ENCODE results near the gene CD14. TPM values are rescaled to one million over a fixed set of nuclear protein-coding genes. Genes with fewer than 3 reads are reported as not detected.
"Not testable (repeated sequence)": the region's sequence is repeated elsewhere in the genome, so short reads cannot be mapped to it uniquely, and the experiment has no call there.

CD14 gene
- total RNA-seq, 2 experiments from 2014 or later, result 0.42 to 0.45 TPM

DNA sequence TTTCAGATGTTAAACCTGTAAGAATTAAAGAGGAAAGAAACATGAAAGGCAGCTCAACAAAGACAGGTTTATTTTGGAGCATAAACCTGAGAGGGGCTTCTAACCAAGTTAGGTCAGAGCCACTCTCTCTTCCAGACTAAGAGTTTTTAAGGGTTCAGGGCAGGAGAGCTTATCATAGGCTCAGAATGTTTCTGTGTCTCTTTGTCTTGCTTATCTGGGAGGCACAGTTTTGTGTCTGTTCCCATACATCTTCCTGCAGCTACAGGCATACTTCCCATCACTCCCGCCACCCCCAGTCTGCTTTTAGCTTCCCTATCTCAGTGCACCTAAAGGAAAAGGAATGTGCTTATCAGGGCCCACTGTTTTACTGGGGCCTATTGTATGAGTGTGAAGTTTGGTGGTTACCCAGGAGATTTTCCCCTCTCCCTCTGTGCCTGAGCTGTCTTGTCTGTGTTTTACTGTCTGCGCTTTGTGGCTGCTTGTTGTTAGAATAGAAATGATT is 21.9 kb downstream of the CD14 start:
- Mint-ChIP-seq H3K27ac (no peak overlapping the region), H3K9me3 (ENCODE audit: insufficient read depth) (no peaks in the 10 kb centered on the region), H3K4me3 (no peak overlapping the region), H3K27me3 (ENCODE audit: low read depth) (peaks cover 10% of the 10 kb centered on the region), H3K4me1 (ENCODE audit: low read depth) (peaks cover 11% of the 10 kb centered on the region), H3K36me3 (ENCODE audit: low read depth) (peaks cover 2% of the 10 kb centered on the region)
- ATAC-seq (no peak), DNase-seq (no peak)
- POLR2A ChIA-PET, result no interaction called here
- CTCF ChIA-PET, result no interaction called here

DNA sequence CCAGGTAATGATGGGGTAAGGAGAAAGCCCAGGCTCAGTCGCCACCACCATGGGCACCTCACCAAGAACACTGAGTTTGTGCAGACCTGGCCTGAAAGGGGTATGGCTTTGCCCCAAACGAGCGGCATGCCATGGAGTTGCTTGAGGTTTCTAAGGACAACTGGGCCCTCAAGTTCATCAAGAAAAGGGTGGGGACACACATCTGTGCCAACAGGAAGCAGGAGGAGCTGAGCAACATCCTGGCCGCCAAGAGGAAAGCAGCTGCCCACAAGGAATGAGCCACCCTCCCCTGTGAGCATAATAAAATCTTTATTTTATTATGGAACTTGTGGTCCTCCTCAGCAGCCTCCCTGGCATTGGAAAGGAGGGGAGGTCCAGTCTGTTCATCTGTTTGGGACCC is 23.8 kb downstream of the CD14 start:
- H3K27me3 Mint-ChIP-seq (ENCODE audit: low read depth), result peaks cover 13% of the 10 kb centered on the region
- CTCF ChIA-PET, result interaction anchor here (1.3 kb wide), 1 partner anchor 24 kb away, joined by 3 read pairs; the partner anchor contains the start of gene CD14
- H3K4me1 Mint-ChIP-seq (ENCODE audit: low read depth), result peaks cover 11% of the 10 kb centered on the region
- DNase-seq (no peak), ATAC-seq (no peak)
- POLR2A ChIA-PET, result no interaction called here
- peaks cover 2% of the 10 kb centered on the region for H3K36me3 Mint-ChIP-seq (ENCODE audit: low read depth)
- H3K4me3 Mint-ChIP-seq, result no peak overlapping the region
- H3K27ac Mint-ChIP-seq, result no peak overlapping the region
- no peaks in the 10 kb centered on the region for H3K9me3 Mint-ChIP-seq (ENCODE audit: insufficient read depth)

DNA sequence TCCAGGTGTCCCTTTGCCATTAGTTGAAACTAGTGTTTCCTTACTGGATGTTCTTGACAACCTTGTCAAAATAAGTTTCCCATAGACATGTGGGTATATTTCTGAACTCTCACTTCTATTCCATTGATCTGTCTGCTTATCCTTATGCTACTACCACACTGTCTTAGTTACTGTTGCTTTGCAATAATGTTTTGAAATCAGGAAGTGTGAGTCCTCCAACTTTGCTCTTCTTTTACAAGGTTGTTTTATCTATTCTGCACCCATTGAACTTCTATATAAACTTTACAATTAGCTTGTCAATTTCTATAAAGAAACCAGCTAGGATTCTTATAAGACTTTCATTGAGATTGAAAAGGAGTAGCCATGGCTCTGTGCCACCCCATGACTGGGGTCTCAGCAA is 24.3 kb downstream of the CD14 start:
- H3K27me3 Mint-ChIP-seq (ENCODE audit: low read depth), result peaks cover 13% of the 10 kb centered on the region
- H3K4me1 Mint-ChIP-seq (ENCODE audit: low read depth), result peaks cover 11% of the 10 kb centered on the region
- H3K4me3 Mint-ChIP-seq, result no peak overlapping the region
- peaks cover 2% of the 10 kb centered on the region for H3K36me3 Mint-ChIP-seq (ENCODE audit: low read depth)
- no peaks in the 10 kb centered on the region for H3K9me3 Mint-ChIP-seq (ENCODE audit: insufficient read depth)
- ChIA-PET POLR2A (no interaction called here), CTCF (interaction anchor here (1.3 kb wide), 1 partner anchor 24 kb away, joined by 3 read pairs; the partner anchor contains the start of gene CD14)
- DNase-seq (no peak), ATAC-seq (no peak)
- no peak overlapping the region for H3K27ac Mint-ChIP-seq

DNA sequence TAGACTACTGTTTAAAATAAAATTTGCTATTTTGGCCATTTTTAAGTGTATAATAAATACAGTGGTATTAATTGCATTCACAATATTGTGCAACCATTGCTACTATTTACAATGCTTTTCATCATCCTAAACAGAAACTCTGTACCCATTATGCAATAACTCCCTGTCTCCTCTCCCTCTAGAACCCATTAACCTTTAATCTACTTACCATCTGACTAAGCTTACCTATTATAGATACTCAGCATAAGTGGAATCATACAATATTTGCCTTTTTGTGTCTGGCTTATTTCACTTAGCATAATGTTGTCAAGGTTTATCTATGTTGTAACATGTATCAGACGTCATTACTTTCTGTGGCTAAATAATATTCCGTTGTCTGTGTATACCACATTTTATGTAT is 25.9 kb downstream of the CD14 start:
- H3K4me1 Mint-ChIP-seq (ENCODE audit: low read depth), result peaks cover 6% of the 10 kb centered on the region
- no peak overlapping the region for H3K27ac Mint-ChIP-seq
- no peak overlapping the region for H3K4me3 Mint-ChIP-seq
- DNase-seq, result no peak
- ChIA-PET CTCF (no interaction called here), POLR2A (no interaction called here)
- no peaks in the 10 kb centered on the region for H3K9me3 Mint-ChIP-seq (ENCODE audit: insufficient read depth)
- H3K36me3 Mint-ChIP-seq (ENCODE audit: low read depth), result no peaks in the 10 kb centered on the region
- peaks cover 8% of the 10 kb centered on the region for H3K27me3 Mint-ChIP-seq (ENCODE audit: low read depth)
- ATAC-seq, result no peak

DNA sequence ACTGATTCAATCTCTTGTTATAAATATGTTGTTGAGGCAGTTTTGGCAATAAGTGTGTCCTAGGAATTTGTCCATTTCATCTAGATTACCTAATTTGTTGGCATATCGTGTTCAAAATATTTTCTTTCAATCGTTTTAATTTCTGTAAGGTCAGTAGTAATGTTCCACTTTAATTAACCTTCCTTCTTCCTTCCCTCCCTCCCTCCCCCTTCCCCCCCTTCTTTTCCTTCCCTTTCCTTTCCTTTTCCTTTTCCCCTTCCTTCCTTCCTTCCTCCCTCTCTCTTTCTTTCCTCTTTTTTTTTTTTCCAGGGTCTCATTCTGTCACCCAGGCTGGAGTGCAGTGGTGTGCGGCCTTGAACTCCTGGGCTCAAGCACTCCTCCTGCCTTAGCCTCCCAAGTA is 27.1 kb downstream of the CD14 start:
- no peak for ATAC-seq
- H3K9me3 Mint-ChIP-seq (ENCODE audit: insufficient read depth), result no peaks in the 10 kb centered on the region
- no peak overlapping the region for H3K4me3 Mint-ChIP-seq
- CTCF ChIA-PET, result interaction anchor here (0.7 kb wide), 1 partner anchor 10 kb away, joined by 3 read pairs; no protein-coding TSS in a partner anchor
- H3K27me3 Mint-ChIP-seq (ENCODE audit: low read depth), result peaks cover 7% of the 10 kb centered on the region
- H3K36me3 Mint-ChIP-seq (ENCODE audit: low read depth), result no peaks in the 10 kb centered on the region
- DNase-seq, result no peak
- H3K4me1 Mint-ChIP-seq (ENCODE audit: low read depth), result peaks cover 2% of the 10 kb centered on the region
- POLR2A ChIA-PET, result no interaction called here
- H3K27ac Mint-ChIP-seq, result no peak overlapping the region

DNA sequence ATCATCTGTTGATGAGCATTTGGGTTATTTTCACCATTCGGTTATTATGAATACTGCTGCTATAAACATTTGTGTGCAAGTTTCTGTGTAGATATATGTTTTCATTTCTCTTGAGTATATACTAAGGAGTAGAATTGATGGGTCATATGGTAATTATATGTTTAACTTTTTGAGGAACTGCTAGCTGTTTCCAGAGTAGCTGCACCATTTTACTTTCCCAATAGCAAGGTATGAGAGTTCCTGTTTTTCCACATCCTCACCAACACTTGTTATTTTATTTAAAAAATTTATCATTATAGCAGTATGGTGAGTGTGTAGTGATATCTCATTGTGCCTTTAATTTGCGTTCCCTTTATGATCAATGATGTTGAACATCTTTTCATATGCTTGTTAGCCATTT is 29.2 kb downstream of the CD14 start:
- Mint-ChIP-seq H3K4me1 (ENCODE audit: low read depth) (no peaks in the 10 kb centered on the region), H3K36me3 (ENCODE audit: low read depth) (no peaks in the 10 kb centered on the region), H3K9me3 (ENCODE audit: insufficient read depth) (no peaks in the 10 kb centered on the region), H3K27me3 (ENCODE audit: low read depth) (peaks cover 7% of the 10 kb centered on the region), H3K27ac (no peak overlapping the region), H3K4me3 (no peak overlapping the region)
- DNase-seq (no peak), ATAC-seq (no peak)
- CTCF ChIA-PET, result no interaction called here
- POLR2A ChIA-PET, result no interaction called here

DNA sequence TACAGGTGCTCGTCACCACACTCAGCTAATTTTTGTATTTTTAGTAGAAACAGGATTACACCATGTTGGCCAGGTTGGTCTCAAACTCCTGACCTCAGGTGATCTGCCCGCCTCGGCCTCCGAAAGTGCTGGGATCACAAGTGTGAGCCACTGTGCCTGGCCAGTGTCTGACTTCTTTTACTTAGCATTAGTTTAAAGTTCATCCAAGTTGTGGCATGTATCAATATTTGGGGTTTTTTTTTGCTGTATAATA is 29.6 kb downstream of the CD14 start:
- H3K36me3 Mint-ChIP-seq (ENCODE audit: low read depth); H3K27me3 Mint-ChIP-seq (ENCODE audit: low read depth); POLR2A ChIA-PET: not testable (repeated sequence)

DNA sequence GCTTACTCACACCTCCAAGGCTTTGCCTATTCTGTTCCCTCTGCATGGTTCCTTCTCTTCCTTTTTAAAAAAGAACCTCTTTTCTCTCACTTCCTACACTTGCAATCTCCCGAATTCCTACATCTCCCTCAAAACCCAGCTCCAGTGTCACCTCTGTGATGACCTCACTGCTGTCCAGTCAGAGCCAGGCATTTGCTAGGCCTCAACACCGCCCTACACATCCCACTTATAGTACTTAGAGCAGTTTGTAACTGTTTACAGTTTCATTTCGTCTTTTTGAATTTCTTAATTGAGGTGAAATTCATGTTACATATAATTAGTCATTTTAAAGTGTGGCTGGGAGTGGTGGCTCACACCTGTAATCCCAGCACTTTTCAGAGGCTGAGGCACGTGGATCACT is 30.8 kb downstream of the CD14 start:
- no peak for DNase-seq
- H3K9me3 Mint-ChIP-seq (ENCODE audit: insufficient read depth), result no peaks in the 10 kb centered on the region
- no peak for ATAC-seq
- H3K4me1 Mint-ChIP-seq (ENCODE audit: low read depth), result no peaks in the 10 kb centered on the region
- ChIA-PET CTCF (no interaction called here), POLR2A (no interaction called here)
- H3K4me3 Mint-ChIP-seq, result no peak overlapping the region
- H3K27me3 Mint-ChIP-seq (ENCODE audit: low read depth), result peaks cover 5% of the 10 kb centered on the region
- no peak overlapping the region for H3K27ac Mint-ChIP-seq
- H3K36me3 Mint-ChIP-seq (ENCODE audit: low read depth), result no peaks in the 10 kb centered on the region

More for the DNA sequence above, 29.6 kb downstream of the CD14 start:
- DNase-seq; H3K4me1 Mint-ChIP-seq (ENCODE audit: low read depth); CTCF ChIA-PET; H3K9me3 Mint-ChIP-seq (ENCODE audit: insufficient read depth); ATAC-seq; H3K4me3 Mint-ChIP-seq; H3K27ac Mint-ChIP-seq: not testable (repeated sequence)

DNA sequence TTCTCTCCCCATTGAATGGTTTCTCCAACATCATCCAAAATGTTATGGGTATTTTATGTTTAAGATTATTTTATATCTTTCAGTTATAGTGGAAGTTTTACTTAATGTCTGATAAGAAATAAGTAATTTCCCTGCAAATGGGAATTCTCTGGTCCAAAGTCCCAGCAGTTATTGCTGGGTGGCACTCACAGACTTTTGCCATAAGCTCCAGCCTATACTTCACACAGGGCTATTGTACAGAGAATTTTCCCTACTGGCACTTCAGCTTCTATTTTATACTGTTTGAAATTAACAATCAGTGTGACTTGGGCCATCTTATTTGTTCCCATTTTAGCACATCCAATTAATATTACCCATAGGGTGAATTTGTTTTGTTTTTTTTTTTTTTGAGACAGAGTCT is 32.9 kb downstream of the CD14 start:
- ChIA-PET CTCF (no interaction called here), POLR2A (no interaction called here)
- H3K36me3 Mint-ChIP-seq (ENCODE audit: low read depth), result no peaks in the 10 kb centered on the region
- no peak overlapping the region for H3K27ac Mint-ChIP-seq
- H3K4me1 Mint-ChIP-seq (ENCODE audit: low read depth), result no peaks in the 10 kb centered on the region
- no peaks in the 10 kb centered on the region for H3K9me3 Mint-ChIP-seq (ENCODE audit: insufficient read depth)
- ATAC-seq (no peak), DNase-seq (no peak)
- no peak overlapping the region for H3K4me3 Mint-ChIP-seq
- H3K27me3 Mint-ChIP-seq (ENCODE audit: low read depth), result peaks cover 2% of the 10 kb centered on the region

DNA sequence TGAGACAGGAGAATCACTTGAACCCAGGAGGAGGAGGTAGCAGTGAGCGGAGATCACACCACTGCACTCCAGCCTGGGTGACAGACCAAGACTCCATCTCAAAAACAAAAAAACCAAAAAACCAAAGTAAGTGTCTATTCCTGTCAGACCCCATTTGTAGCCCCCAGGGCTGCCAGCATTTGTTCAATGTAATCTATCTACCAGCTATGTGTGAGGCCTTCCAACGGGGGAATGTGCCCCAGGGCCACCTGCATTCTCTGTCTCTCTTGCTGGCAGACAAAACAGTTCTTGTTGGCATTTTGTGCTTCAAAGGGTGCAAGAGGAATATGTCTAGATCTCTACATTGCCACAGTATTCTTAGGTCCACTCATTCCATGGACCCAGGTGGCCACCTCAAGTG is 34.1 kb downstream of the CD14 start:
- Mint-ChIP-seq H3K4me3 (no peak overlapping the region), H3K27ac (no peak overlapping the region), H3K27me3 (ENCODE audit: low read depth) (peaks cover 2% of the 10 kb centered on the region), H3K4me1 (ENCODE audit: low read depth) (no peaks in the 10 kb centered on the region), H3K36me3 (ENCODE audit: low read depth) (no peaks in the 10 kb centered on the region), H3K9me3 (ENCODE audit: insufficient read depth) (no peaks in the 10 kb centered on the region)
- no peak for DNase-seq
- CTCF ChIA-PET, result interaction anchor here (0.6 kb wide), 1 partner anchor 14 kb away, joined by 4 read pairs; no protein-coding TSS in a partner anchor
- ATAC-seq, result no peak
- POLR2A ChIA-PET, result no interaction called here

DNA sequence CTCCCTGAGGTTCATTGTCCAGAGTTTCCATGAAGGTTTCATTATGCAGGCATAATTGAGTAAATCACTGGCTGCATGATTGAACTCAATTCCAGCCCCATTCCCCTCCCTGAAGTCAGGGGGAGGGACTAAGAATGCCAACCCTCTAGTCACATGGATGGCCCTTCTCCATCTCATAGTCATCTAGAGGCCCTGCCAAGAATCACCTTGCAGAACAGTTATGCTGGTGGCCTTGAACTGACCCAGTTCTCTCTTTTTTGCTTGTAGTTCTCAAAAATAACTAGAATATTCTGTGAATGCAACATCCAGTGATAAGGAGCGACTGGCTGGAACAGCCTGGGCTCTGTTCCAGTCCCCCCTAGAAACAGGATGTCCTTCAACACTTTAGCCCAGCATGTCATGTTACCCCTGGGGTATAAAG is 36.6 kb downstream of the CD14 start:
- POLR2A ChIA-PET, result no interaction called here
- Mint-ChIP-seq H3K9me3 (ENCODE audit: insufficient read depth) (no peaks in the 10 kb centered on the region), H3K27me3 (ENCODE audit: low read depth) (no peaks in the 10 kb centered on the region), H3K4me1 (ENCODE audit: low read depth) (no peaks in the 10 kb centered on the region), H3K36me3 (ENCODE audit: low read depth) (no peaks in the 10 kb centered on the region), H3K4me3 (no peak overlapping the region), H3K27ac (no peak overlapping the region)
- no peak for DNase-seq
- CTCF ChIA-PET, result interaction anchor here (0.6 kb wide), 1 partner anchor 9 kb away, joined by 3 read pairs; no protein-coding TSS in a partner anchor
- ATAC-seq, result no peak

DNA sequence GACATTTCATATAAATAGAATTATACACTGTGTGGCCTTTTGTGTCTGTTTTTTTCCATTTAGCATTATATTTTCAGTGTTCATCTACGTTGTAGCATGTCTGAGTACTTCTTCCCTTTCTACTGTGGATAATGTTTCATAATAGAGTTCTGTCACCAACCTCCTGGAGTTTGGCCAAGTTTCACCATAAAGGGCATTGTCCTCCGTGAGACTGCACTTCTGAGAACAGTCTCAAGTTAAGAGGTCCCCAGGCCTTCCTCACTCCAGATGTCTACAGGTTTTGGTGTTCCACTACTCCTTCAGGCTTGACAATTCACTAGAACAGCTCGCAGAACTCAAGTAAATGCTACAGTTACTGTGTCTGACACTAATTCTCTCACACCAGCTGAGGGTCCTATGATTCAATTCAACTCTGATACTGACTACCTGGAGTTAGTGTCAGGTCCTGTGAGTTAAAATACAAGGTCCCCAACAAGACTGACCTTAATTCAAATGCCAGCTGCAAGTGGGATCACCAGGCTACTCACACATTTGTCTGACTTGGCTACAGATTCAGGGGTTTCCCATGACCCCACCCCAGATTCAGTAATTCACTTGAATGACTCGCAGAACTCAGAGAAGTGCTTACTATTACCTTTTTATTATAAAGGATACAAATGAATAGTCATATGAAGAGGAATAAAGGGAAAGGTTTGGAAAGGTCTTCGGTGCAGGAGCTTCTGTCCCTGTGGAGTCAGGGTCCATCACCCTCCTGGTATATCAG is 37.3 kb downstream of the CD14 start:
- Mint-ChIP-seq H3K27me3 (ENCODE audit: low read depth) (no peaks in the 10 kb centered on the region), H3K4me3 (no peak overlapping the region), H3K4me1 (ENCODE audit: low read depth) (no peaks in the 10 kb centered on the region), H3K9me3 (ENCODE audit: insufficient read depth) (no peaks in the 10 kb centered on the region), H3K36me3 (ENCODE audit: low read depth) (no peaks in the 10 kb centered on the region), H3K27ac (no peak overlapping the region)
- no peak for DNase-seq
- ChIA-PET CTCF (interaction anchor here (0.6 kb wide), 1 partner anchor 10 kb away, joined by 3 read pairs; no protein-coding TSS in a partner anchor), POLR2A (no interaction called here)
- no peak for ATAC-seq

DNA sequence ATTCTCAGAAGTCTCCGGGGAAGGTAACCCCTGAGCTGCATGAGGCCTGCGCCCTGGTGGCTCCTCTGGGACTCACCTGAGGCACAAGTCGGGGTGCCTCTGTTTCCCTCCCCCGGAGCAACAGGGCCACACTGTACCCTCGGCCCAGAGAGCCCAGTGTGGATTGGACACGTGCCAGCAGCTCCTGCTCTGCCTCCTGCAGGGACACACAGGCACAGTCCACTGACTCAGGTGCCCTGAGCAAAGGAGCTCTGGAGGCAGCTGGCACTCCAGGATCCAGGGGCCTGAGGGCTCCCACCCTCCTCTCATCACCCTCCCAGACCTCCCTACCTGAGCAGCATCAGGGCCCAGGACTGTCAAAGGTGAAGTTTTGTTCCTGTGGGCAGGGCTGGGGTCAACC is 38.8 kb downstream of the CD14 start:
- Mint-ChIP-seq H3K36me3 (ENCODE audit: low read depth) (no peaks in the 10 kb centered on the region), H3K27ac (no peak overlapping the region), H3K4me1 (ENCODE audit: low read depth) (peaks cover 1% of the 10 kb centered on the region), H3K4me3 (no peak overlapping the region), H3K27me3 (ENCODE audit: low read depth) (no peaks in the 10 kb centered on the region), H3K9me3 (ENCODE audit: insufficient read depth) (no peaks in the 10 kb centered on the region)
- ChIA-PET POLR2A (no interaction called here), CTCF (no interaction called here)
- DNase-seq (no peak), ATAC-seq (no peak)

Data from activated CD8-positive, alpha-beta T cell treated with anti-CD3 and anti-CD28 coated beads, Interleukin-2, amount 10 ng/mL, durations not matched to agents 7 days and 5 days (primary cell).